ENCODE measurements around the gene TAF1A. TPM values are rescaled to one million over a fixed set of nuclear protein-coding genes. Genes with fewer than 3 reads are reported as not detected.

TAF1A gene
- total RNA-seq, 4 donors from 2014 or later, result 2.0 to 30.1 (median 5.6) TPM

- intact Hi-C loops (cut with DNase I; ENCODE audit: low total_unique reads), result no loop called here
- H3K27ac ChIP-seq, result no peak overlapping the region
Measured at GRCh38 chr1:222529916-222530315, 59.8 kb downstream of the TAF1A start.

GRCh38 chr1:222529181-222529580, 60.6 kb downstream of the TAF1A start:
- no peaks in the 10 kb centered on the region for H3K27me3 ChIP-seq
- no peak for TF ChIP-seq CTCF (IDR thresholded peaks at IDR 0.05)
- no peak for TF ChIP-seq POLR2A (IDR thresholded peaks at IDR 0.05)
- H3K4me3 ChIP-seq, result no peak overlapping the region
- no peaks in the 10 kb centered on the region for H3K36me3 ChIP-seq
- no peaks in the 10 kb centered on the region for H3K9me3 ChIP-seq
- no peak overlapping the region for H3K27ac ChIP-seq
- intact Hi-C loops (cut with DNase I; ENCODE audit: low total_unique reads), result no loop called here
- no peak for DNase-seq
- no peaks in the 10 kb centered on the region for H3K4me1 ChIP-seq

More at GRCh38 chr1:222529916-222530315, 59.8 kb downstream of the TAF1A start:
- Histone ChIP-seq H3K4me3 (no peak overlapping the region), H3K4me1 (no peaks in the 10 kb centered on the region), H3K36me3 (no peaks in the 10 kb centered on the region), H3K27me3 (no peaks in the 10 kb centered on the region), H3K9me3 (no peaks in the 10 kb centered on the region)
- no peak for DNase-seq
- TF ChIP-seq CTCF (IDR thresholded peaks at IDR 0.05) (no peak), POLR2A (IDR thresholded peaks at IDR 0.05) (no peak)

- no peaks in the 10 kb centered on the region for H3K4me1 ChIP-seq
- no peaks in the 10 kb centered on the region for H3K9me3 ChIP-seq
- no peak overlapping the region for H3K27ac ChIP-seq
- intact Hi-C loops (cut with DNase I; ENCODE audit: low total_unique reads), result no loop called here
- DNase-seq, result no peak
- H3K4me3 ChIP-seq, result no peak overlapping the region
- no peak for TF ChIP-seq POLR2A (IDR thresholded peaks at IDR 0.05)
- TF ChIP-seq CTCF (IDR thresholded peaks at IDR 0.05), result no peak
- H3K36me3 ChIP-seq, result no peaks in the 10 kb centered on the region
- H3K27me3 ChIP-seq, result no peaks in the 10 kb centered on the region
Measured at GRCh38 chr1:222525951-222526350, 63.8 kb downstream of the TAF1A start.

- Histone ChIP-seq H3K9me3 (no peaks in the 10 kb centered on the region), H3K4me1 (no peaks in the 10 kb centered on the region), H3K36me3 (no peaks in the 10 kb centered on the region), H3K4me3 (no peak overlapping the region), H3K27ac (no peak overlapping the region), H3K27me3 (no peaks in the 10 kb centered on the region)
- DNase-seq, result no peak
- intact Hi-C loops (cut with DNase I; ENCODE audit: low total_unique reads), result no loop called here
- TF ChIP-seq CTCF (IDR thresholded peaks at IDR 0.05), result no peak
- TF ChIP-seq POLR2A (IDR thresholded peaks at IDR 0.05), result no peak
Measured at GRCh38 chr1:222523852-222524251, 65.9 kb downstream of the TAF1A start.

- no peak for DNase-seq
- H3K27me3 ChIP-seq, result no peaks in the 10 kb centered on the region
- TF ChIP-seq CTCF (IDR thresholded peaks at IDR 0.05), result no peak
- TF ChIP-seq POLR2A (IDR thresholded peaks at IDR 0.05), result no peak
- H3K4me1 ChIP-seq, result no peaks in the 10 kb centered on the region
- H3K36me3 ChIP-seq, result no peaks in the 10 kb centered on the region
- H3K9me3 ChIP-seq, result no peaks in the 10 kb centered on the region
- H3K27ac ChIP-seq, result no peak overlapping the region
- H3K4me3 ChIP-seq, result no peak overlapping the region
- intact Hi-C loops (cut with DNase I; ENCODE audit: low total_unique reads), result no loop called here
Measured at GRCh38 chr1:222522105-222522915, 67.4 kb downstream of the TAF1A start.

Data from uterus (tissue), 4 donors.